ENCODE measurements around the gene SETBP1. TPM values are rescaled to one million over a fixed set of nuclear protein-coding genes. Genes with fewer than 3 reads are reported as not detected.

Gene SETBP1
- total and polyA plus RNA-seq, 2 of the 8 experiments (the other 6 are each of a cell fraction or from before 2014, with no cell fraction given): 2.0 to 6.5 TPM

GRCh38 chr18:44773640-44774155, 93.0 kb downstream of the SETBP1 start:
- POLR2A ChIA-PET (ENCODE audit: partially characterized antibody): no interaction called here
- H2BK12ac ChIP-seq (ENCODE audit: low read depth, low read length): no peak overlapping the region

More at GRCh38 chr18:44773640-44774155, 93.0 kb downstream of the SETBP1 start:
- Histone ChIP-seq H3K27me3 (replicated peaks in 1 of 4; ENCODE audit: control insufficient read depth in 3 of 4, extremely low read depth in 1 of 4, insufficient read depth in 3 of 4, low read length in 3 of 4) (no peaks in the 10 kb centered on the region), H3K9ac (replicated peaks in 1 of 4; ENCODE audit: extremely low read depth in 1 of 4, low read depth in 3 of 4, low read length in 3 of 4) (no peak overlapping the region), H3K27ac (ENCODE audit: low read depth, low read length) (no peak overlapping the region), H2AK5ac (ENCODE audit: low read depth, low read length) (no peak overlapping the region), H2BK20ac (ENCODE audit: low read length) (no peak overlapping the region), H3K18ac (ENCODE audit: extremely low read depth, low read length) (no peak overlapping the region), H2BK120ac (replicated peaks; ENCODE audit: low read depth, low read length) (no peak overlapping the region), H2AFZ (ENCODE audit: low read length) (no peak overlapping the region), H3K14ac (ENCODE audit: insufficient read length) (no peak overlapping the region), H2BK5ac (ENCODE audit: low read depth, low read length) (no peak overlapping the region), H4K20me1 (replicated peaks in 1 of 2; ENCODE audit: control insufficient read depth in 1 of 2, insufficient read depth in 2 of 2, low read length in 2 of 2) (no peaks in the 10 kb centered on the region), H3K79me2 (ENCODE audit: control insufficient read depth in 1 of 2, insufficient read depth in 2 of 2, low read length in 2 of 2) (no peaks in the 10 kb centered on the region), H3K9me3 (ENCODE audit: insufficient read depth in 2 of 2, low read depth in 1 of 2, low read length in 1 of 2) (no peaks in the 10 kb centered on the region), H2BK15ac (ENCODE audit: low read length) (no peak overlapping the region), H3K4me3 (ENCODE audit: extremely low read depth in 1 of 4, insufficient read depth in 2 of 4, low read depth in 3 of 4, low read length in 4 of 4) (no peak overlapping the region), H3K56ac (replicated peaks; ENCODE audit: insufficient read length, low read depth, low read length) (no peak overlapping the region), H3K23me2 (ENCODE audit: low read depth, low read length) (no peaks in the 10 kb centered on the region), H3K79me1 (ENCODE audit: low read depth, low read length) (no peaks in the 10 kb centered on the region), H4K8ac (ENCODE audit: extremely low read depth, insufficient read depth, low read length) (no peak overlapping the region), H3K36me3 (ENCODE audit: control insufficient read depth in 2 of 4, insufficient read depth in 4 of 4, low read length in 3 of 4) (no peaks in the 10 kb centered on the region), H3K4me2 (ENCODE audit: insufficient read depth in 1 of 2, low read depth in 2 of 2, low read length in 2 of 2) (no peak overlapping the region), H3K4ac (replicated peaks; ENCODE audit: insufficient read length, low read depth, low read length) (no peak overlapping the region), H3K4me1 (replicated peaks in 1 of 4; ENCODE audit: control insufficient read depth in 3 of 4, insufficient read depth in 4 of 4, low read length in 3 of 4) (peaks cover 0 to 3% (median 0%) of the 10 kb centered on the region in 4 experiments; a peak in 2 of 7 replicates), H4K91ac (replicated peaks; ENCODE audit: insufficient read length, low read length) (no peak overlapping the region), H4K5ac (ENCODE audit: insufficient read length, low read depth, low read length) (no peak overlapping the region), H3K23ac (ENCODE audit: insufficient read length) (no peak overlapping the region)
- CTCF ChIA-PET (ENCODE audit: partially characterized antibody): interaction anchor here (0.6 kb wide), 1 partner anchor 77 kb away, joined by 4 read pairs; no protein-coding TSS in a partner anchor
- DNase-seq (ENCODE audit: low read depth in 1 of 2, low spot score in 2 of 2) (no peak), FAIRE-seq (no peak)
- WGBS, 2 experiments (ENCODE audit: extremely low coverage in 1 of 2, insufficient coverage in 1 of 2, insufficient read length in 1 of 2, insufficient replicate concordance in 2 of 2, low coverage in 1 of 2, low lambda C conversion rate in 2 of 2, missing lambda C conversion rate in 1 of 2): 100% methylated on average over 1 of the region's 1 CpG; no CpG with 5 or more reads in 1 of the 2 experiments
- TF ChIP-seq TAF7 (optimal IDR thresholded peaks at IDR 0.05; ENCODE audit: borderline replicate concordance, low read depth, low read length) (no peak), MAX (IDR thresholded peaks at IDR 0.05) (no peak), SIX5 (IDR thresholded peaks at IDR 0.05; ENCODE audit: low read depth, low read length) (no peak), PHF8 (conservative IDR thresholded peaks at IDR 0.05; ENCODE audit: low read depth, low read length) (no peak), RFX5 (IDR thresholded peaks at IDR 0.05; ENCODE audit: borderline replicate concordance, low read depth, low read length) (no peak), KDM1A (IDR thresholded peaks at IDR 0.05; ENCODE audit: borderline replicate concordance, low read length) (no peak)

Data from H1 (cell line).